HG03196 (cell line): Measurements from ENCODE around the gene GALM.
"Not testable (repeated sequence)": the region's sequence is repeated elsewhere in the genome, so short reads cannot be mapped to it uniquely, and the experiment has no call there.

Source experiments
- ATAC-seq: cut with Tn5 transposase; IDR thresholded peaks from one replicate; pipeline ENCODE4 v1.9.1; 2021; ENCODE audit not compliant: unreplicated experiment

Gene GALM

GRCh38 chr2:38737000-38737698 is 71.2 kb downstream of the GALM start:
- not testable (repeated sequence) for ATAC-seq

- no peak for ATAC-seq
Observed at GRCh38 chr2:38737925-38738324, 72.0 kb downstream of the GALM start.

GRCh38 chr2:38739524-38739923 is 73.6 kb downstream of the GALM start:
- no peak for ATAC-seq

GRCh38 chr2:38740851-38741731 is 75.2 kb downstream of the GALM start:
- ATAC-seq = no peak

GRCh38 chr2:38742797-38743559 is 77.1 kb downstream of the GALM start:
- no peak for ATAC-seq

- no peak for ATAC-seq
Observed at GRCh38 chr2:38743672-38744398, 77.9 kb downstream of the GALM start.

GRCh38 chr2:38744399-38744780 is 78.5 kb downstream of the GALM start:
- ATAC-seq = no peak

- ATAC-seq = no peak
Observed at GRCh38 chr2:38745267-38745666, 79.4 kb downstream of the GALM start.

GRCh38 chr2:38747007-38747424 is 81.1 kb downstream of the GALM start:
- no peak for ATAC-seq

GRCh38 chr2:38747819-38748218 is 81.9 kb downstream of the GALM start:
- no peak for ATAC-seq

GRCh38 chr2:38748391-38748790 is 82.5 kb downstream of the GALM start:
- no peak for ATAC-seq

- ATAC-seq = no peak
Observed at GRCh38 chr2:38748943-38749804, 83.3 kb downstream of the GALM start.

GRCh38 chr2:38750011-38750890 is 84.3 kb downstream of the GALM start:
- ATAC-seq = peak; percentile 42

GRCh38 chr2:38750891-38751595 is 85.1 kb downstream of the GALM start, which contains the start of gene SRSF7:
TSS of gene SRSF7 (minus strand) at chr2:38751361. CDS start at chr2:38751256, 105 bp downstream.
- ATAC-seq = peak; percentile 84

- peak; percentile 2 for ATAC-seq
Observed at GRCh38 chr2:38751596-38752410, 85.9 kb downstream of the GALM start.

GRCh38 chr2:38754049-38754448 is 88.1 kb downstream of the GALM start:
- ATAC-seq = no peak

GRCh38 chr2:38754506-38754905 is 88.6 kb downstream of the GALM start:
- no peak for ATAC-seq
